COLO829 (cell line): Measurements from ENCODE around the gene WDR18.
"Not testable (repeated sequence)": the region's sequence is repeated elsewhere in the genome, so short reads cannot be mapped to it uniquely, and the experiment has no call there.

ENCODE experiments used
- DNase-seq: peaks from one replicate; pipeline ENCODE4 v3.0.0; 2012; ENCODE audit warnings: low spot score

Gene WDR18

GRCh38 chr19:950352-951066 lies 33.6 kb upstream of the WDR18 start:
- no peak for DNase-seq

- DNase-seq: no peak
Measured at GRCh38 chr19:952049-952679, 32.0 kb upstream of the WDR18 start.

DNA sequence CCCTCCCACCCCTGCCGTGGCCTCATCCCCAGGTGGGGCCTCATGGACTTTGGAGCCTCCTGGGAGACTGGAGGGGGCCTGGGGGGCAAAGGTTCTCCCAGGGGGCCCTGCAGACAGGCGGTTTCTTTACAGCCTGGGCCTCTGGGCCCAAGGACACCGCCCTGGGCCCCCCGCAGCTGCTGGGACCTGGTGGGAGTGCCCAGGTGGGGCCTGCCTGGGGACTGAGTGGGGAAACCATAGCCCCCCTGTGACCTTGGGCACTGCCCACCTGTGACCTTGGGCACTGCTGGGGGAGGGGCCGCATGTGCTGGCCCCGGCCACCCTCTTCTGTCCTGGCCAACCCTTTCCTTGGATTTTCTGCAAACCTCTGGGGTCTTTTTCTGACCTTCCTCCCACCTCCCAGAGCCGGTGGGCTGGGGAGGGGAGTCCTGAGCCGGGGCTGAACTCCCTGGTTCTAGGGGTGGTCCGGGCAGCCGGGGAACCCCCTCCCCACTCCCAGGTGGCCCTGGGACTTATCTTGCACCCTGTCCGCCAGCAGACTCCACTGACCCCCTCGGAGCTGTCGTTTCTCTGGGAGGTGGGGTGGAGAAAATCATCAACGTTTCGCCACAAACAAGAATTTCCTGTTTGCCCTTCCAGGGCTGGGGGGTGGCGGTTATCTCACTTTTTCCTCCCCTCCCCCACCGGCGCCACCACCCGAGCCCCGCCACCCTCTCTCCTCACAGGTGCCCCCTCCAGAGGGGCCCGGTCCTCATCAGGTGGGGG lies 31.3 kb upstream of the WDR18 start:
- no peak for DNase-seq

DNA sequence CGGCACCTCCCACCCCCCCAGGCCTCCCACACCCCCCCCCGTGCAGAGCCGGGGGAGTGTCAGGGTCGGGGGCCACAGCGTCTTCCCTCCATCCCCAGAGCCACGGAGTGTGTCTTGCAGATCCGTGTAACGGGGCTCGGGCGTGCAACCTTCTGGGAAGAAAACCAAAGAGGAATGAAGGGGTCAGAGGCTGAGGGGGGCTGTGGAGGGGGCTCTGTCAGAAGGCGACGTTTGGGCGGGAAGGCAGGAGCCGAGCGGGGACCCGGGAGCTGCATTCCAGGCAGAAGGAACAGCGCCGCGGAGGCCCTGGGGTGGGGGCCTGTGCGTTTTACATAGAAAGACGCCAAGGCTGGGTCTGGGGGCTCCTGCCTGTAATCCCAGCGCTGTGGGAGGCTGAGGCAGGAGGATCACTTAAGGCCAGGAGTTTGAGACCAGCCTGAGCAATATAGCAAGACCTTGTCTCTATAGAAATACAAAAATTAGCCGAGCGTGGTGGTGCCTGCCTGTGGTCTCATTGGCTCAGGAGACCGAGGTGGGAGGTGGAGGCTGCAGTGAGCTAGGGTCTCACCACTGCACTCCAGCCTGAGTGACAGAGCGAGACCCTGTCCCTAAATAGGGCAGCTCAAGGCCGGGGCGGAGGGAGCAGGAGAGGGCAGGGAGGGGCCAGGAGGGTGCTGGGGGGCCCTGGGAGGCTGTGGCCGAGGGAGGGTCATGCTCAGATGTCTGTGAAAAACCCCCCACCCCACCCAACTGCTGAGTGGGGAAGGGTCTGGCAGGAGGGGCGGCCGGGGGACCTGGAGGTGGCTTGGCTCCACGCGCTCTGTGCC lies 30.5 kb upstream of the WDR18 start:
- no peak for DNase-seq

DNA sequence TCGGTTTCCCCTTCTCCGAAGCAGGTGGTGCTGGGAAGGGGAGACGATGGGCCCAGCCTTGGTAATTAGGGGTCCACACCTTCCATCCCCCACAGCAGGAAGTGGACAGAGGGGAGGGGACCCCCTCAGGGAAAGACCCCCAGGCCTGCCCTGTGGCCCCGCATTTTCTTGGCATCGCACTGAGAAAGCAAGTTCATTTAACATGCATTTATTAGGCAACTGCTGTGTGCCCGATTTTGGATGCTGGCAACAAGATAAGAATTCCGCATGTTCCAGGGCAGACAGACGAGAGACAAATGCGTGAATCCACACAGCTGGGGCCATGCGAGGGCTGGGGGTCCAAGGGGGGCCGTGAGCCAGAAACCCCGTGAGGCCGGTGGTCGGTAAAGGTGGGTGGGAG lies 29.9 kb upstream of the WDR18 start:
- DNase-seq: no peak

GRCh38 chr19:954672-955494 lies 29.3 kb upstream of the WDR18 start:
- no peak for DNase-seq

DNA sequence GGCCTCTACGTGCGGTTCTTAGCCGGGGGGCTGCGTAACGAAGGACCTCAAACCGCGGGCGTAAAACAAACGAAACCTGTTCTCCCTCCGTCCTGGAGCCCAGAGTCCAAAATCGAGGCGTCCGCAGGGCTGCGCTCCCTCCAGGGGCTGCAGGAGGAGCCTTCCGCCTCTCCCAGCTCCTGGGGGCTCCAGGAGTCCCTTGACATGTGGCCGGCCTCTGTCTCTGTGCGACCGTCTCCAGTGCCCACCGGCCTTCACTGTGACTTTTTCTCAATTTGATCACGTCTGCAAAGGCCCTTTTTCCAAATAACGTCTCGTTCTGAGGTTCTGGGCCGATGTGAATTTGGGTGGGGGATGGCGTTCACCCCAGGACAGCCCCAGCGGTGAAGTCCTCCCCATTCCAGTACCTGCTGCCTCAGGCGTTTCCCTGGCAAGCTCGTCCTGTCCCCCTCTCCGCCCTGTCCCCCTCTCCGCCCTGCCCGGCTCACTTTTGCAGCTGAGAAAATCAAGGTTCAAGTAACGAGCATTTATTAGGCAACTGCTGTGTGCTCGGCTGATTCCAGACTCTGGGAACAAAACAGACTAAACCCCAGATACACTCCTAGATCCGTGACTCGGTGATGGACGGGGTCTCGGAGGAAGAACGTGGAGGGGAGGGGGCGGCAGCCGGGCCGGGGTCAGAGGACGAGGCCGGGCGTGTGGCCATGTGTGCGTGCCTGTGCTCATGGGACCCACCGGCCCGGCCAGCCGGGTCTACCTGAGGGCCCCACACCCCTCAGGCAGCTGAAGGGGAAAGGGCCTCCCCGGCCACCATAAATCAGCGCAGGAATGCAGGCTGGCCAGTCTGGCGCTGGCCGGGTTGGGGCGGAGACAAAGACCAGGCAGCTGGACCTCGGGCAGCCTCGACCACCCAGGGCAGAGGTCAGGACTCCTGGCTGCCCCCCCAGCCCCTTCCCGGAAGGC lies 28.1 kb upstream of the WDR18 start:
- DNase-seq: no peak

DNA sequence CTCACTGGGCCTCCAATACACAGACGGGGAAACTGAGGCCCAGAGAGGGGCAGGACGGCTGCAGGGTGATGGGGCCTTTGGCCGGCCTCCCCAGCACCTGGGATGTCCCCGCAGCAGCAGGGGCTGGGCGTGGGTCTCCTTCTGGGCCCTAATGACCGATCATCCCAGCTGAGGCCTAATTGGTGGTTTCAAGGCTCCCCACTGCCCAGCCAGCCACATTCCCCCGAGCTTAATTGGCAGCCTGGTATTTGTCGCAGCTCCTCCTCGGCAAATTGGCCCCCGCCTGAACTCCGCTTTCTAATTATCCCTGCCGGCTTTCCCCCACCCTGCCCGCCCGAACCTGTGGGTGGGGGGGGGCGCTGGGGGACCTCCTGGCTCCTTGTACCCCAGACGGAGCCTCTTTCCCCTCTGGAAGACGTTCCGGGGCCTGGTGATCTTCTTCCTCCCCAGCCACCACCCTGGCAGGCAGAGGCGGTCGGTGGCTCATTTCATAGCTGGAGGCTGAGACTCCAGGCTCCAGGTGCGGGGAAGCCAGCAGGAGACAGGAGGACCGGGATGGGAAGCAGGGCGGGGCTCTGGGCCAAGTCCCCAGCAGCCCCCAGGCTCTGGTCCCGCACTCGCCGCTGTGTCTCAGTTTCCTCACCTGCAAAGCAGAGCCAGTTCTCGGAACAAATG lies 27.2 kb upstream of the WDR18 start:
- DNase-seq: no peak

GRCh38 chr19:957578-957977 lies 26.6 kb upstream of the WDR18 start:
- not testable (repeated sequence) for DNase-seq

- no peak for DNase-seq
Measured at GRCh38 chr19:958967-959855, 24.9 kb upstream of the WDR18 start.

- DNase-seq: no peak
Measured at GRCh38 chr19:960020-960419, 24.1 kb upstream of the WDR18 start.

GRCh38 chr19:960601-960938 lies 23.6 kb upstream of the WDR18 start:
- DNase-seq: no peak

DNA sequence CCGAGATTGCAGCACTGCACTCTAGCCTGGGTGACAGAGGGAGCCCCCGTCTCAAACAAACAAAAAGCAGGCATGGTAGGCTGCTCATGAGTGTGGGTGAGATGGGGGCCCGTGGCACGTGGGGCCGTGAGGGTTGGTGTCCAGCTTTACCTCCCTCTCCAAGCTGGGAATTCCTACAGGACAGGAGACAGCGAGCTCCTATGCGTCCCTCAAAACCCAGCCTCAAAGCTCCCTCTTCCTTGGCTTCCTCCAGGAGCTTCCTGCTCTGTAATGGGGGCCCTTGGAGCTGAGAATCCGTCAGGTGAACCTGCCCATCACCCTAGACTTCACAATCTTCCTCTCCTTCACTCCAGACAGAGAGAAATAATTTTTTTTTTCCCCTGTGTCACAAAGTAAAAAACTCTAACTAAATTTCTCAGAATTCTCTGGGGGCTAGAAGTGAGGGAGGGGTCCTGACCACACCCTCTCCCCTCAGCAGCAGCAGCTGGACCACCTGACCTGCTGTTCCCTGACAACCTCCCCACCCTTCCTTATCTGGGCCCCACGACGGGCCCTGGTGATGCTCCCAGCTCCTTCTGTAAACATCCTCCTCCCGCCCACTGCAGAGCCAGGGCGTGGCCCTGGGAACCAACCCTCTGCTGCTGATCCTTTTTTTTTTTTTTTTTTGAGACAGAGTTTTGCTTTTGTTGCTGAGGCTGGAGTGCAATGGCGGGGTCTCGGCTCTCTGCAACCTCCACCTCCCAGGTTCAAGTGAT lies 22.1 kb upstream of the WDR18 start:
- DNase-seq: no peak

- DNase-seq: no peak
Measured at GRCh38 chr19:962683-963400, 21.3 kb upstream of the WDR18 start.

DNA sequence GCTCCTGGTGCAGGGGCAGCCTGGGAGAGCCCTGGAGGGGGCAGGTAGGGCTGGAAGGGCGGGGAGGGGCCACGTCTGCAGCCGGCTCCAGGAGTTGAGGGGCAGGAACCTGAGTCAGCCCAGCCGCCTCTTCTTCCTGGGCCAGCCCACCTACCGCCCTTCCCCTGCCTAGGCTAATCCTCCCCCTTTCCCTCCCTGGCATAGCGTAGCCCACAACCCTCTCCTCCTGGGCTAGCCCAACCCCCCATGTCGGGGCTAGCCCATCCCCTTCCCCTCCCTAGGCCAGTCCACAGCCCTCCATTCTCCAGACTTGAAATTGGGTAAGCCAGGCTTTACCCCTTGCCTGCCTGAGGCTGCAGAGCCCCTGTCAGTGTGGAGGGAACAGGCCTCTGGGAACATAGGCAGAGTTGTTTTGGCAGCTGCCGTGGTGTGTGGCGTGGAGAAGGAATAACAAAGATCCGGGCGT lies 20.6 kb upstream of the WDR18 start:
- DNase-seq: no peak

DNA sequence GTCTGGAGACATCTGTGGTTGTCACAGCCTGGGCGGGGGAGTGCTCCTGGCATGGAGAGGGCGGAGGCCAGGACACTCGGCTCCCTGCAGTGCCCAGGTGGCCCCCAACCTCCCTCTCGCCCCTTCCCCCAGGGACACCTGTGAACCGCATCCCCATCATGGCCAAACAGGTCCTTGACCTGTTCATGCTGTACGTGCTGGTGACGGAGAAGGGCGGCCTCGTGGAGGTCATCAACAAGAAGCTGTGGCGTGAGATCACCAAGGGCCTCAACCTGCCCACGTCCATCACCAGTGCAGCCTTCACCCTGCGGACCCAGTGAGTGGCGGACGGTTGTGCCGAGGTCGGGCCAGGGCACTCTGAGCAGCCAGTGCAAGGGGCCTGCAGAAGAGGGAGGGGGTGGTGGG lies 20.0 kb upstream of the WDR18 start:
- no peak for DNase-seq
